ENCODE data around the gene NELL2. TPM values are rescaled to one million over a fixed set of nuclear protein-coding genes. Genes with fewer than 3 reads are reported as not detected.

Gene NELL2
- total RNA-seq, 1 donor: 0.86 TPM

DNA sequence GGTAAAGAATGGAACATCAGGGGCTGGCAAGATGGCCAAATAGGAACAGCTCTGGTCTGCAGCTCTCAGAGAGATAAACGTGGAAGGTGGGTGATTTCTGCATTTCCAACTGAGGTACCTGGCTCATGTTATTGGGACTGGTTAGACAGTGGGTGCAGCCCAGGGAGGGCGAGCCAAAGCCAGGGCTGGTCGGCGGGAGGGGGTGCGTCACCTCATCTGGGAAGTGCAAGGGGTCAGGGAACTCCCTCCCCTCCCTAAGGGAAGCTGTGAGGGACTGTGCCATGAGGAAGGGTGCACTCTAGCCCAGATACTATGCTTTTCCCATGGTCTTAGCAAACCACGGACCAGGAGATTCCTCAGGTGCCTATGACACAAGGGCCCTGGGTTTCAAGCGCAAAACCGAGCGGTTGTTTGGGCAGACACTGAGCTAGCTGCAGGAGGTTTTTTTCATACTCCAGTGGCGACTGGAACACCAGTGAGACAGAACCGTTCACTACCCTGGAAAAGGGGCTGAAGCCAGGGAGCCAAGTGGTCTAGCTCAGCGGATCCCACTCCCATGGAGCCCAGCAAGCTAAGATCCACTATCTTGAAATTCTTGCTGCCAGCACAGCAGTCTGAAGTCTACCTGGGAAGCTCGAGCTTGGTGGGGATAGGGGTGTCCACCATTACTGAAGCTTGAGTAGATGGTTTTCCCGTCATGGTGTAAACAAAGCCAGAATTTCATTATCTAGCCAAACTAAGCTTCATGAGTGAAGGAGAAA, 317.6 kb downstream of the NELL2 start:
- no peak for DNase-seq (ENCODE audit: low read depth)
- TF ChIP-seq, protein P1, sequence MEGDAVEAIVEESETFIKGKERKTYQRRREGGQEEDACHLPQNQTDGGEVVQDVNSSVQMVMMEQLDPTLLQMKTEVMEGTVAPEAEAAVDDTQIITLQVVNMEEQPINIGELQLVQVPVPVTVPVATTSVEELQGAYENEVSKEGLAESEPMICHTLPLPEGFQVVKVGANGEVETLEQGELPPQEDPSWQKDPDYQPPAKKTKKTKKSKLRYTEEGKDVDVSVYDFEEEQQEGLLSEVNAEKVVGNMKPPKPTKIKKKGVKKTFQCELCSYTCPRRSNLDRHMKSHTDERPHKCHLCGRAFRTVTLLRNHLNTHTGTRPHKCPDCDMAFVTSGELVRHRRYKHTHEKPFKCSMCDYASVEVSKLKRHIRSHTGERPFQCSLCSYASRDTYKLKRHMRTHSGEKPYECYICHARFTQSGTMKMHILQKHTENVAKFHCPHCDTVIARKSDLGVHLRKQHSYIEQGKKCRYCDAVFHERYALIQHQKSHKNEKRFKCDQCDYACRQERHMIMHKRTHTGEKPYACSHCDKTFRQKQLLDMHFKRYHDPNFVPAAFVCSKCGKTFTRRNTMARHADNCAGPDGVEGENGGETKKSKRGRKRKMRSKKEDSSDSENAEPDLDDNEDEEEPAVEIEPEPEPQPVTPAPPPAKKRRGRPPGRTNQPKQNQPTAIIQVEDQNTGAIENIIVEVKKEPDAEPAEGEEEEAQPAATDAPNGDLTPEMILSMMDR (IDR thresholded peaks at IDR 0.05; ENCODE audit: insufficient read depth, low read depth, low read length): no peak
- no peak overlapping the region for H3K4me3 ChIP-seq (ENCODE audit: low read depth, low read length)

GRCh38 chr12:44555454-44555853, 320.7 kb downstream of the NELL2 start:
- TF ChIP-seq, protein P1 (IDR thresholded peaks at IDR 0.05; ENCODE audit: insufficient read depth, low read depth, low read length): no peak
- no peak overlapping the region for H3K4me3 ChIP-seq (ENCODE audit: low read depth, low read length)
- no peak for DNase-seq (ENCODE audit: low read depth)

DNA sequence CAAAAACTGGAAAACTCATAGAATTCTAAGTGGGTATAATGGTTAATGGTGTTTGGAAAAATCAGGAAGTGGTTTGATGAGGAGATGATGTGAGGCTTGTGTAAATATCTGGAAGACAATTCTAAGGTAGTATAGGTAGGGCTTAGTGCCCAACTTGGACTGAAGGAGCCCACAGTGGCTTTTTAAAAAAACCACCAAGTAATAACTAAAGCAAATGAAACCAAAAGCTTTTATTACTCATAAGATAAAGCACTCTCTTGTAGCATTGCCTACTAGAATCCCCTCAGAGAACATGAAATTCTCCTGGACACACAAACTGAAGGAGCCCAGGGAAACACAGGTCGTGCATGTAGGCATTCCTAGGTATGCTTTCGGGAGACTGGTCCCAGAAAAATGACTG, 324.5 kb downstream of the NELL2 start:
- TF ChIP-seq, protein P1 (IDR thresholded peaks at IDR 0.05; ENCODE audit: insufficient read depth, low read depth, low read length): no peak
- no peak overlapping the region for H3K4me3 ChIP-seq (ENCODE audit: low read depth, low read length)
- DNase-seq (ENCODE audit: low read depth): no peak

DNA sequence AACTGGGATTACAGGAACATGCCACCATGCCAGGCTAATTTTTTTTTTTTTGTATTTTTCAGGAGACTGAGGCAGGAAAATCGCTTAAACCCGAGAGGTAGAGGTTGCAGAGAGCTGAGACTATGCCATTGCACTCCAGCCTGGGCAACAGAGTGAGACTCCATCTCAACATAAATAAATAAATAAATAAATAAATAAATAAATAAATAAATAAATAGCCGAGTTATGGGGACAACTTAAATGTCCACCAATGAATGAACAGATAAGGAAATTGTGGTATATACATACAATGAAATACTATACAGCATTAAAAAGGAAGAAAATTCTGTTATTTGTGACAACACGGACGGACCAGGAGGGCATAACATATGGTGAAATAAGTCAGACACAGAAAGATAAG, 325.7 kb downstream of the NELL2 start:
- no peak overlapping the region for H3K4me3 ChIP-seq (ENCODE audit: low read depth, low read length)
- DNase-seq (ENCODE audit: low read depth): no peak

DNA sequence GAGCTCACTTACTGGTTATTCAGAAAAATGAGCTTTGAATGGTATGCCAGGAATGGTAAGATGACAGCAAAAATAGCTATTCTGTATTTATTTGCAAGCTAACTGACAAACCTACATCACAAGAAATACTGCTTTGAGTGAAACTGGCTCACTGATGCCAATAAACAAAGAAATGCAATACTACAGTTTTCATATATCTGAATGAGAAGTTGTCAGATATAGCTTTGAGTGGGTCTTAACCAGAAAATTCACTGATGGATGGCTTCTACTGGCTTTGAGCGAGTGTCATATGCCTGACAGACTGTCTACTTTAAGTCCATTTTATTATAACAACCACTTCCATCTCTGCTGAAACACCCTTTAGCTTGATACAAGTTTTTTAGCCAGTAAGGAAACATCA, 330.1 kb downstream of the NELL2 start:
- DNase-seq (ENCODE audit: low read depth): no peak
- no peak overlapping the region for H3K4me3 ChIP-seq (ENCODE audit: low read depth, low read length)
- TF ChIP-seq, protein P1 (IDR thresholded peaks at IDR 0.05; ENCODE audit: insufficient read depth, low read depth, low read length): no peak

More for the DNA sequence above, 325.7 kb downstream of the NELL2 start:
- TF ChIP-seq, protein P1 (IDR thresholded peaks at IDR 0.05; ENCODE audit: insufficient read depth, low read depth, low read length): no peak

DNA sequence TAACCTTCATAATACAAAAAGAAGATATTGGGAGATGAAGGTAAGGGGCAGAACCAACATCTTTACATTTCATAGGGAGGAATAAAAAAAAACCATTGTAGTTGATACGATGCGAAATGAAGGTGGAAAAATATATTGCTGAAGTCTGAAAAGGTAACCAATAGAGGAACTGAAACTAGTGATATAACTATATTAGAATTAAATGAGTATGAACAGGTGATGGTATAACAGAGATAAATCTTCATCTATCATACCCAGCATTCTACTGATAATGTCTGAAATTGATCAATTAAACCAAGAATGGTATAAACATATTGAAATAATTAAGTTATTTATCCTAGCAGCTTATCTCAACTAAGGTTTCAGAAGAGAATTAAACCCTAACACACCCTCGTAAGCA, 332.1 kb downstream of the NELL2 start:
- no peak for DNase-seq (ENCODE audit: low read depth)
- TF ChIP-seq, protein P1 (IDR thresholded peaks at IDR 0.05; ENCODE audit: insufficient read depth, low read depth, low read length): no peak
- no peak overlapping the region for H3K4me3 ChIP-seq (ENCODE audit: low read depth, low read length)

- TF ChIP-seq, protein P1 (IDR thresholded peaks at IDR 0.05; ENCODE audit: insufficient read depth, low read depth, low read length): no peak
- DNase-seq (ENCODE audit: low read depth): no peak
- H3K4me3 ChIP-seq (ENCODE audit: low read depth, low read length): no peak overlapping the region
Observed at GRCh38 chr12:44542716-44543115, 333.4 kb downstream of the NELL2 start.

Data from fibroblast of villous mesenchyme (primary cell).